Naive B cell (primary cell): ENCODE measurements around the gene LRRC8A. TPM values are rescaled to one million over a fixed set of nuclear protein-coding genes. Genes with fewer than 3 reads are reported as not detected.
"Not testable (repeated sequence)": the region's sequence is repeated elsewhere in the genome, so short reads cannot be mapped to it uniquely, and the experiment has no call there.

Experiments
- ATAC-seq, 2 donors: fragments of 150-1000 bp; cut with Tn5 transposase; 2 replicates each; pipeline ENCODE4 v1.10.0; 2021; ENCODE audit warnings: low read depth in 2 of 2, mild to moderate bottlenecking in 2 of 2, moderate library complexity in 2 of 2
- DNase-seq: peaks from one replicate; pipeline ENCODE4 v3.0.0; 2022
- H3K27ac Mint-ChIP-seq, 6 donors: one replicate each; pipeline ENCODE4 v1.8.0; 2020 to 2022; ENCODE audit warnings: mild to moderate bottlenecking in 6 of 6, mixed read lengths in 6 of 6, moderate library complexity in 5 of 6, inconsistent platforms in 2 of 6
- H3K27me3 Mint-ChIP-seq, 3 donors: one replicate each; pipeline ENCODE4 v1.8.0; 2021 to 2022; ENCODE audit warnings: mixed read lengths in 3 of 3, mild to moderate bottlenecking in 1 of 3
- H3K36me3 Mint-ChIP-seq, 2 donors: one replicate each; pipeline ENCODE4 v1.8.0; 2020 to 2022; ENCODE audit warnings: mixed read lengths in 2 of 2, inconsistent platforms in 1 of 2, mild to moderate bottlenecking in 1 of 2
- H3K4me1 Mint-ChIP-seq, 3 donors: one replicate each; pipeline ENCODE4 v1.8.0; 2020 to 2022; ENCODE audit warnings: mixed read lengths in 3 of 3, inconsistent platforms in 1 of 3, mild to moderate bottlenecking in 1 of 3, moderate library complexity in 1 of 3
- H3K4me3 Mint-ChIP-seq, 8 donors: one replicate each; pipeline ENCODE4 v1.8.0; 2020 to 2022; ENCODE audit warnings: mild to moderate bottlenecking in 8 of 8, mixed read lengths in 8 of 8, moderate library complexity in 8 of 8, inconsistent platforms in 2 of 8
- H3K9me3 Mint-ChIP-seq, 7 donors: one replicate each; pipeline ENCODE4 v1.8.0; 2020 to 2022; ENCODE audit warnings: mixed read lengths in 7 of 7, mild to moderate bottlenecking in 5 of 7, inconsistent platforms in 2 of 7, moderate library complexity in 1 of 7
- polyA plus RNA-seq, 6 donors: library from polyadenylated mRNA; unstranded; fragments of 300-500 nt; fragmentation: Illumina TruSeq; gene quantifications; one replicate each; pipeline ENCODE4 v1.2.3, GENCODE V29; 2021; ENCODE audit warnings: low read depth in 6 of 6

Gene LRRC8A
- polyA plus RNA-seq, 6 donors from 2014 or later: 8.7 to 25.5 (median 14.6) TPM

- peaks cover 4 to 29% (median 14%) of the 10 kb centered on the region in 7 donors for H3K9me3 Mint-ChIP-seq
- H3K4me1 Mint-ChIP-seq, H3K27ac Mint-ChIP-seq, H3K27me3 Mint-ChIP-seq, DNase-seq, H3K4me3 Mint-ChIP-seq, ATAC-seq: not testable (repeated sequence)
- H3K36me3 Mint-ChIP-seq: peaks cover 14 to 26% of the 10 kb centered on the region in 2 donors
Observed at GRCh38 chr9:128851779-128852600, 29.9 kb upstream of the LRRC8A start.

GRCh38 chr9:128852646-128853045 is 29.3 kb upstream of the LRRC8A start:
- peaks cover 4 to 26% (median 14%) of the 10 kb centered on the region in 7 donors for H3K9me3 Mint-ChIP-seq
- H3K4me1 Mint-ChIP-seq, H3K27me3 Mint-ChIP-seq, DNase-seq, ATAC-seq, H3K27ac Mint-ChIP-seq, H3K4me3 Mint-ChIP-seq: not testable (repeated sequence)
- H3K36me3 Mint-ChIP-seq: peaks cover 14 to 25% of the 10 kb centered on the region in 2 donors

DNA sequence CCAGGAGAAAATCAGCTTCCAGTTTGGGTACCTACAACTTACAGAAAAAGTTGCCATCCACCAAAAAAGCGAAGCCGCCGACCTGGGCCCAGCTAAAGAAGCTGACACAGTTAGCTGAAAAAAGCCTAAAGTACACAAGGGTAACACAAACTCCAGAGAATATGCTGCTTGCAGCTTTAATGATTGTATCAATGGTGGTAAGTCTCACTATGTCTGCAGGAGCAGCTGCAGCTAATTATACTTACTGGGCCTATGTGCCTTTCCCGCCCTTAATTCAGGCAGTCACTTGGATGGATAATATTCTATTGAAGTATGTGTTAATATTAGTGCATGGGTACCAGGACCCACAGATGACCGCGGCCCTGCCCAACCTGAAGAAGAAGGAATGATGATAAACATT is 27.5 kb upstream of the LRRC8A start:
- H3K4me3 Mint-ChIP-seq, H3K27me3 Mint-ChIP-seq, H3K27ac Mint-ChIP-seq, H3K4me1 Mint-ChIP-seq, ATAC-seq, DNase-seq: not testable (repeated sequence)
- H3K9me3 Mint-ChIP-seq: peaks cover 4 to 19% (median 12%) of the 10 kb centered on the region in 7 donors
- H3K36me3 Mint-ChIP-seq: peaks cover 14 to 17% of the 10 kb centered on the region in 2 donors

- not testable (repeated sequence) for H3K4me3 Mint-ChIP-seq, H3K36me3 Mint-ChIP-seq, H3K9me3 Mint-ChIP-seq, H3K4me1 Mint-ChIP-seq, DNase-seq, H3K27ac Mint-ChIP-seq, H3K27me3 Mint-ChIP-seq, ATAC-seq
Observed at GRCh38 chr9:128858476-128858875, 23.5 kb upstream of the LRRC8A start.

- H3K27me3 Mint-ChIP-seq: no peaks in the 10 kb centered on the region
- no peaks in the 10 kb centered on the region for H3K36me3 Mint-ChIP-seq
- ATAC-seq (no peak), DNase-seq (no peak)
- H3K4me1 Mint-ChIP-seq: peaks cover 0 to 10% (median 6%) of the 10 kb centered on the region in 3 donors
- H3K4me3 Mint-ChIP-seq: no peak overlapping the region
- H3K27ac Mint-ChIP-seq: peak overlapping the region in 1 of 6 donors; percentile 47
- H3K9me3 Mint-ChIP-seq: no peaks in the 10 kb centered on the region
Observed at GRCh38 chr9:128860937-128861336, 21.0 kb upstream of the LRRC8A start.

DNA sequence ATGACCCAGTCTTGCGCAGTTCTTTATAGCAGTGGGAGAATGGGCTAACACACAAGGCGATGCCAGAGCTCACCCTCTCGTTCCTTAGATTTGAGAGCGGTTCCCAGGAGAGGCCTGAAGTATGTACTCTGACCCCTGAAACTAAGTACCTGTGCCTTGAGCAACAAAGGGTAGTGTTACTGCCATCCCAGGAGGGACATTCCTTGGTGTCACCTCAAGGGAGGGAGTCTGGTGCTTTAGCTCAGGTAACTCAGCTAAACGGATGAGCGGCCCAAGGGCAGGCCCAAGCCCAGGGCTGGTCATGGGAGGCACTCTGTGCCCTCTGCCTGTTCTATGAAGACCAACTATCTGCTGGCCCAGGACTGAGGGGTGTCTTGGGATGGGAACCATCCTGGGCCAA is 20.4 kb upstream of the LRRC8A start:
- no peak for ATAC-seq
- H3K27ac Mint-ChIP-seq: no peak overlapping the region

GRCh38 chr9:128862401-128862851 is 19.5 kb upstream of the LRRC8A start:
- no peaks in the 10 kb centered on the region for H3K9me3 Mint-ChIP-seq
- DNase-seq (no peak), ATAC-seq (no peak)
- no peaks in the 10 kb centered on the region for H3K27me3 Mint-ChIP-seq
- peaks cover 0 to 10% (median 6%) of the 10 kb centered on the region in 3 donors for H3K4me1 Mint-ChIP-seq
- no peaks in the 10 kb centered on the region for H3K36me3 Mint-ChIP-seq
- peak overlapping the region in 1 of 8 donors; percentile 50 for H3K4me3 Mint-ChIP-seq
- peak overlapping the region in 1 of 6 donors; percentile 6 for H3K27ac Mint-ChIP-seq

More for the DNA sequence above, 20.4 kb upstream of the LRRC8A start:
- H3K9me3 Mint-ChIP-seq: no peaks in the 10 kb centered on the region
- no peak overlapping the region for H3K4me3 Mint-ChIP-seq
- H3K27me3 Mint-ChIP-seq: no peaks in the 10 kb centered on the region
- H3K36me3 Mint-ChIP-seq: no peaks in the 10 kb centered on the region
- DNase-seq: no peak
- H3K4me1 Mint-ChIP-seq: peaks cover 0 to 10% (median 6%) of the 10 kb centered on the region in 3 donors

DNA sequence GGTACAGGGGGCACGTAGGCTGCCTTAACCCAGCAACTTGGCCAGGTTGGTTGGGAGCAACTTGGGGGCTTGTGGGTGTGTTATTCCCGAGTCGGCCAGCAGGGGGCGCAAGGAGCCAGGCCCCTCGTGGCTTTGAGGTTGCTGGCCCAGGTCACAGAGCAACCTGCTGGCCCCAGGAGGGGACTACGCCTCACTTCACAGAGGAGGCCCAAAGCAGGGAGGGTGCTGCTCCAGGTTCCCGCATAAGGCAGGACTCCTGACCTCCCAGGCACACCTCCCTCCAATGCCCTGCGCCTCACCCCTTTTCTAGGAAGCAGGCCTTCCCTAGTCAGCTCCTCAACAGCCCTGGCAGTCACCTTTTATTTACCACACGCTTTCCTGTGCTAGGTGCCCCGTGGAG is 18.3 kb upstream of the LRRC8A start:
- H3K27ac Mint-ChIP-seq: peak overlapping the region in 5 of 6 donors; percentile 47 to 66 (median 54)
- H3K4me3 Mint-ChIP-seq: no peak overlapping the region
- H3K4me1 Mint-ChIP-seq: peaks cover 0 to 10% (median 6%) of the 10 kb centered on the region in 3 donors
- no peaks in the 10 kb centered on the region for H3K36me3 Mint-ChIP-seq
- H3K27me3 Mint-ChIP-seq: no peaks in the 10 kb centered on the region
- ATAC-seq (peak; percentile 93 to 94), DNase-seq (peak; percentile 75)
- no peaks in the 10 kb centered on the region for H3K9me3 Mint-ChIP-seq

DNA sequence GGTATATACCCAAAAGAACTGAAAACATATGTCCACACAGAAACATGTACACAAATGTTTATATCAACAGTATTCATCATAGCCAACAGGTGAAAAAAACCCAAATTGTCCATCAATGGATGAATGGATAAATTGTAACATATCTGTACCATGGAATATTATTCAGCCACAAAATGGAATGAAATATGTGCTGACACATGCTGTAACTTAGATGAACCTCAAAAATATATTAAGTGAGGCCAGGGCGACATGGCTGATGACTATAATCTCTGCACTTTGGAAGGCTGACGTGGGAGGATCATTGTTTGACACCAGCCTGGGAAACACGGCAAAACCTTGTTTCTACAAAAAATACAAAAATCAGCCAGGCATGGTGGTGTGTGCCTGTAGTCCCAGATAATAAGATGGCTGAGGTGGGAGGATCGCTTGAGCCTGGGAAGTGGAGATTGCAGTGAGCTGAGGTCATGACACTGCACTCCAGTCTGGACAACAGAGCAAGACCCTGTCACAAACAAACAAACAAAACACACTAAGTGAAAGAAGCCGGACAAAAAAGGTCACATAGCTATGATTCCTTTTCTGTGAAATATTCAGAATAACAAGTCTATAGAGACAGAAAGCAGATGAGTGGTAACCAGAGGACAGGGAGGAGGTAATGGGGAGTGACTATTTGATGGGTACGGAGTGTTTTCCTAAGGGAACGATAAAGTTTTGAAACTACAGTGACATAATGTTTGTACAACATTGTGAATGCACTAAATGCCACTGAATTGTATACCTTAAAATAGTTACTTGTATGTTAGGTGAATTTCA is 11.6 kb upstream of the LRRC8A start:
- DNase-seq: no peak
- H3K4me1 Mint-ChIP-seq: no peaks in the 10 kb centered on the region
- H3K27ac Mint-ChIP-seq: peak overlapping the region in 1 of 6 donors; percentile 67
- ATAC-seq: no peak
- no peak overlapping the region for H3K4me3 Mint-ChIP-seq
- no peaks in the 10 kb centered on the region for H3K27me3 Mint-ChIP-seq
- H3K36me3 Mint-ChIP-seq: no peaks in the 10 kb centered on the region
- H3K9me3 Mint-ChIP-seq: no peaks in the 10 kb centered on the region

DNA sequence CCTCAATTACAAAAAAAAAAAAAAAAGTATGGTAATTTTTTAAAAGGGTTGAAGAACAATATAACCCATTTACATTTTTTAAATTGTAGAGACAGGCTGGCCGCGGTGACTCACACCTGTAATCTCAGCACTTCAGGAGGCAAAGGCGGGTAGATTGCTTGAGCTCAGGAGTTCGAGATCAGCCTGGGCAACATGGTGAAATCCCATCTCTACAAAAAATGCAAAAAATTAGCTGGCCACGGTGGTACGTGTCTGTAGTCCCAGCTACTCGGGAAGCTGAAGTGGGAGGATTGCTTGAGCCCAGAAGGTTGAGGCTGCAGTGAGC is 11.0 kb upstream of the LRRC8A start:
- H3K36me3 Mint-ChIP-seq, H3K9me3 Mint-ChIP-seq, DNase-seq, H3K4me3 Mint-ChIP-seq, H3K4me1 Mint-ChIP-seq, H3K27me3 Mint-ChIP-seq, H3K27ac Mint-ChIP-seq, ATAC-seq: not testable (repeated sequence)

GRCh38 chr9:128877852-128878251 is 4.1 kb upstream of the LRRC8A start:
- Mint-ChIP-seq H3K9me3 (no peaks in the 10 kb centered on the region), H3K4me3 (peak overlapping the region in 1 of 8 donors; percentile 79), H3K36me3 (peaks cover 0 to 8% of the 10 kb centered on the region in 2 donors), H3K27me3 (no peaks in the 10 kb centered on the region), H3K4me1 (peaks cover 16 to 38% (median 22%) of the 10 kb centered on the region in 3 donors), H3K27ac (peak overlapping the region in 1 of 6 donors; percentile 15)
- ATAC-seq (no peak), DNase-seq (no peak)

DNA sequence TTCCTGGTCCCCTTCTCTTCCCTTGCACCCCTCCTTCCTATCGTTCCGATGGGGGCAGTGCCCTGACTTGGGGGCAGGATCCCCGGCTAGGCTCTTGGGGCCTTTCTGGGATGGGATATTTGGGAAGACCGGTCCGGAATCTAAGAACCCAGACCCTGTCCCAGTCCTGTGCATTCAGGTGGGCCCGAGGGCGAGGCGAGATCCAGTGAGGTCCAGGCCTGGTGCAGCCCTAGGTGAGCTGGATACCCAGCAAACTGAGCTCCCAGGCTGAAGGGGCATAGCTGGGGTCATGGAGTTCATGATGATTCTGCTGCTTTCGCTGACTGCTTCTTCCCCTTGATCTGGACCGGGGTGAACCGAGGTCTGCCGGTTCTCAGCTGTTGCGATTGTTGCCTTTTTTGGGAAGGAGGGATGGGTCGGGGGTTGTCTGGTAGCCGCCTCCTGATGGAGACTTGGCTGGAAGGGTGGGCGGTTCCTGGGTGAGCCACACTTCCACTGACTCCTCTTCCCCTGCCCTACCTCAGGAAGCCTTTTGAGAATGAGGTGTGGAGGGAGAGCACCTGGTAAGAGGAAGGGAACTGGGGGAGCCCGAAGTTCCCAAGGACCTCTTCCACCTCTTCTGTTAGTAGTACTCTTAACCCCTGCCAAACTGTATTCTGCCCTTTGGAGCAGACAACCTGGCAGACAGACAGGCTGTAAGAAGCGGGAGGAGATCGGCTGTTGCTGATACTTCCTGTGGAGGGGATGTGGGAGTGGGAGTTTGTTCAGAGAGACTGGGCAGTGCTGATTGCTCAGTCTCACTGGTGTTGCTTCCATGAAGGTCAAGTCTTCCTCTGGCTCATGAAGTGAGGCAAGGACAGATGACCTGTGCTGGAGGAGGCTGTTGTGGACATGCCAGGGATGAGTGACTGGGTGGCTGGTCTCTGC is 1.0 kb downstream of the LRRC8A start:
- Mint-ChIP-seq H3K27ac (peak overlapping the region; percentile 88 to 98 (median 96)), H3K4me3 (peak overlapping the region; percentile 87 to 100 (median 96)), H3K36me3 (peaks cover 0 to 15% of the 10 kb centered on the region in 2 donors), H3K9me3 (no peaks in the 10 kb centered on the region), H3K27me3 (no peaks in the 10 kb centered on the region), H3K4me1 (peaks cover 38 to 58% (median 48%) of the 10 kb centered on the region in 3 donors)
- DNase-seq (no peak), ATAC-seq (no peak)

DNA sequence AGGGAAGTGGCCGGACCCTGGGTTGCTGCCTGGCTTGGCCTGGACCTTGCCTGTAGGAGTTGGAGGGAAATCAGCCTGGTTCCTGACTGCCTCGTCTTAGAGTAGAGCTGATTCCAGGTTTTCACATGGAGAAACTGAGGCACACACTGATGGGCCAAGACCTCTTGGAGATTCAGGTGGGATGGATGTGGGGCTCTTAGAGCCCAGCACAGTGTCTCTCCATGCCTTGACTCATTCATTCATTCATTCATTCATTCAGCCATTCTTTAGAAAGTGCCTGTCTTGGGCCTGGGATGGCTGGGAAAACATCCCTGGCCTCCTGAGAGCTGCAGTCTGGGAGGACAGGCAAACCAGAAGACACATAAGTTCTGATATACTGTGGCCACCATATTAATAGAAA is 2.2 kb downstream of the LRRC8A start:
- Mint-ChIP-seq H3K4me1 (peaks cover 41 to 61% (median 52%) of the 10 kb centered on the region in 3 donors), H3K27me3 (no peaks in the 10 kb centered on the region), H3K9me3 (no peaks in the 10 kb centered on the region), H3K27ac (peak overlapping the region in 4 of 6 donors; percentile 34 to 60 (median 52)), H3K36me3 (peaks cover 0 to 15% of the 10 kb centered on the region in 2 donors), H3K4me3 (peak overlapping the region in 7 of 8 donors; percentile 24 to 100 (median 47))
- no peak for ATAC-seq
- DNase-seq: no peak
